HG02938 (cell line): ENCODE results near the gene R3HDM1.
A peak's percentile ranks its signal among the peaks of the same experiment; 100 is the strongest.
"Not testable (repeated sequence)": the region's sequence is repeated elsewhere in the genome, so short reads cannot be mapped to it uniquely, and the experiment has no call there.

Source experiments
- ATAC-seq: cut with Tn5 transposase; IDR thresholded peaks from one replicate; pipeline ENCODE4 v1.9.1; 2021; ENCODE audit warnings: mild to moderate bottlenecking, moderate library complexity; ENCODE audit not compliant: unreplicated experiment

The R3HDM1 gene

GRCh38 chr2:135701442-135701841, 170.2 kb downstream of the R3HDM1 start:
- no peak for ATAC-seq

GRCh38 chr2:135703300-135703699, 172.0 kb downstream of the R3HDM1 start:
- ATAC-seq = no peak

DNA sequence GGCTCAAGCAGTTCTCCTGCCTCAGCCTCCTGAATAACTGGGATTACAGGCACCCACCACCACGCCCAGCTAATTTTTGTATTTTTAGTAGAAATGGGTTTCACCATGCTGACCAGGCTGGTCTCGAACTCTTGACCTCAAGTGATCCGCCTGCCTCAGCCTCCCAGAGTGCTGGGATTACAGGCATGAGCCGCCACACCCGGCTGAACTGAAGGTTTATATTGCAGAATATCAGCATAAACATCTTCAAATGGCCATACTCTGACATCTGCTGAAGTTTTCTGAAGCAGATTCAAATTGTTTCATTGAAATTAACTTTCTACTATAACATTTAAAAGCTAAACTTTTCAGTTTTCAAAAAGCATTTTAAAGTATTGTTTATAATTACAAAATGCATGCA, 172.8 kb downstream of the R3HDM1 start:
- not testable (repeated sequence) for ATAC-seq

GRCh38 chr2:135708159-135708558, 176.9 kb downstream of the R3HDM1 start:
- ATAC-seq = no peak

- ATAC-seq = peak; percentile 68
These were observed 178.7 kb downstream of the R3HDM1 start for GRCh38 chr2:135709992-135710391.

DNA sequence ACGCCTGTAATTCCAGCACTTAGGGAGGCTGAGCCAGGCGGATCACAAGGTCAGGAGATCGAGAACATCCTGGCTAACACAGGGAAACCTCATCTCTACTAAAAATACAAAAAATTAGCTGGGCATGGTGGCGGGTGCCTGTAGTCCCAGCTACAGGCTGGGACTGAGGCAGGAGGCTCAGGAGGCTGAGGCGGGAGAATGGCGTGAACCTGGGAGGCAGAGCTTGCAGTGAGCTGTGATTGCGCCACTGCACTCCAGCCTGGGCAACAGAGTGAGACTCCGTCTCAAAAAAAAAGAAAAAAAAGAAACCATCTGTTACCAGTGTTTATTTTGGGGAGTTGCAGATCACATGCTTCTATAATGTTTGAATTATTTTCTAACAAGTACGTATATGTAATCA, 183.8 kb downstream of the R3HDM1 start:
- not testable (repeated sequence) for ATAC-seq

DNA sequence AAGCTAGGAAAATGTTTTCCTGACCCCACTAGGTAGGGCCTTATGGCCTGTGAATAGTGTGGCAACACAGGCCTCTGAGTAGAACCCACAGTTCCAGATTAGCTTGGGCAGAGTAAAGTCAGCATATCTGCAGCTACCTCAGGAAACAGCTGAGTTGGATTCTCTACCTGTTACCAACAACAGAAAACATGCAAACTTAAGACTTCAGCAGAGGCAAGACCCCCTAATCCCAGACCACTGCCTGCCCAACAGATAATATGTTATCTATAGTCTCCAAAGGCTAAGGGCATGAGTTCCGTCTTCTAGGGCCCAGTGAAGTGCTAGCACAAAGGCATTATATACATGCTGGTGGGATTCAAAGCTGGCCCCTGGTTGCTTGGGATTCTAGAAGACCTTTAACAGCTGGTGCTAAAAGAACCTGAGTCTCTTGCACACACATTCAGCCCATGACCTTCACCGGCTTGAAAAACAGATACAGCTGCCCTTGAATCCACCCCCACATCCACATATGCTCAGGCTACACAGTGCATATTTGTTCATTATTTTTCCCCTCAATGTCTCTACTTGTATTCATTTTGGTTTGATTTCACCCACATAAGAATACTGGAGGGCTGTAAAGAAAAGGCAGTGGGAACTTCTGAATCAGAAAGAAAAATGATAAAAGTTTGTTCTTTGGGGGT, 196.9 kb downstream of the R3HDM1 start:
- ATAC-seq = no peak

DNA sequence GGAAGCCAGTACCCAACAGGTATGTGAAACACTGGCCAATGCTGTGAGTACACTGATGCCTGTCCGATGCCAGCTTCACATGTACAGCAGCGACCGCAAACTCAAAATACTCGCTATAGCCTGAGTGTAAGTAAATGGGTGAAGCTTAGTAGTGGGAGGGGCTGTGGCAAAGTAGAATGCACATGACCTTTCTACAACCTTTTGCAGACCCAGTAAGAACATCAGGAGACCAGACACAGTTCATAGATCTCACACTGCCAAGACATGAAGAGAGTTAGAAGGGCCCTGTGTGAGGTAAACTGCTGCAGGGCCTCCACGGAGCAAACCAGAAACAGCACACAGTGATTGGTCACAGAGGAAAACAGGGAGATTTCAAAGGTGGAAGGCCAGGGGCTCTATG, 201.3 kb downstream of the R3HDM1 start:
- ATAC-seq = no peak

DNA sequence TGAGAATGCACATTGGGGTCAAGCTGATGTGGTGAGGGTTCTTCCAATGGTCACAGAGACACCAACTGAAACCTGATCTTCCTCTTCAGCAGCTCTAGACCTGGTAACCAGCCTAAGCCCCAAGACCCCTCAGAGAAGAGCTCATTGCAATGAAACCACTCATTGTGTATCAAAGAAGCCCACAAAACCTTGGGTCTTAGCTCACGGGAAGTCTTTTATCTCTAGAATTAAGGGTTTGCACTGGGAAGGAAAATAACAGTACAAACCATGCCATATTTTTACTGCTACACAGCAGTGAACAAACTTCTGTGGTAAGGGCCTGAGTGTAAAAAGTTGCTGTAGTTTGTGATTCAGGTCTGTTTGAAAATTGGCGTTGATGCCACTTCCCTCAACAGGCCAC, 201.8 kb downstream of the R3HDM1 start:
- no peak for ATAC-seq

DNA sequence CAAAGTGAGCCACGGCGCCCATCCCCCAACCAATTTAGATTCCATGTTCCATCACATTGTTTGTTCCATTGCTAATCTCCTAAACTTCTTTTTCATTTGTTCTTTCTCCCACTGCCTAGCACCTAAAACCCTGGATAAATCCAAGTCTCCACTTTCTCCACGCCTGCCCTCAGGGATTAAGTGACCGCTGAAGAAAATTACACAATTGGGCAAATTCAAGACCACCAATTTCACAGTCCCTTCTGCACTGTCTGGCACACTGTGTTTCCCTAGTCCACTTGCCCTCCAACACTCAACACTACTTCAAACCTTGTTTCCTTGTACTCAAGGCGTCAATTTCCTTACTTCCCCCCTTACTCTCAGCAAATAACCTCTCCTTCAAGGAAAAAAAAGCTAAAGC, 205.3 kb downstream of the R3HDM1 start:
- no peak for ATAC-seq

GRCh38 chr2:135740206-135740605, 208.9 kb downstream of the R3HDM1 start:
- no peak for ATAC-seq

GRCh38 chr2:135741043-135741394, 209.7 kb downstream of the R3HDM1 start:
- no peak for ATAC-seq

DNA sequence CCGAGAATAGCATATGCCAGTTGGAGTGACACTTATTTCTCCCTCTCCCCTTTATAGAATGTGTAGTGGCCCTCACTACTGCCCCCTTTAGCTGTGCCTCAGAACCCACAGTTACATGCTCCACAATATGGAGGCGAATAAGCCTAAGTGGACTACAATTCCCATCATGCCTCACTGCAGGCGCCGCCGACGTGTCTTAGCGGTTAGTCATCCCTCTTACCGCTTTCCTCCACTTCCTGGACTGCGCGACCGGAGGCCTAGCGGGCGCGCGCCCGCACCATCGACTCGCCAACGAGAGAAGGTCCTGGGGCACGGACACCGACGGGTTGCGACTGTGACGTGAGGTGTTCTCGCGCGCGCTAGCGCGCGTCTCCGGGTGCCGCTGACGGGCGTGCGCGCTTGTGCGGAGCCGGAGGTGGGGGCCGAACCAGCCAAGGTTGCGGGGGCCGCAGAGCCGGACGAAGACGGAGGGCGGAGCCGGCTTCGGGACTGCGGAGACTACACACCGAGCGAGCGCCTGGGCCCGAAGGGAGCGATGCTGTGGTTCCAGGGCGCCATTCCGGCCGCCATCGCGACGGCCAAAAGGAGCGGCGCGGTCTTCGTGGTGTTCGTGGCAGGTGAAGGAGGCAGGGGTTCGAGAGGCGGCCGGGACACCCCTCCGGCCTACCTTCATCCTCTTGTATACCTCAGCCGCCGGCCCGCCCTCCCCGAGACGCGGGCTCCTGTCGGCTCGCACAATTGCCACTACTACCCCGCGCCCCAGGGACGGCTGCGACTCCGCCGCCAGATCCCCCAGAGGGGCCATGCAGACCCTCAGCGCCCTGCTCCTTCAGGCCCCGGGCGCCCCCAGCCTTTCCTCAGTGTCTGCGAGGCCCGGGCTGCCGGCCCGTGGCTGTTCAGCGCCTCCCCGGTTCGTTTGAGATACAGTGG, 210.4 kb downstream of the R3HDM1 start, which contains the start of gene UBXN4:
UBXN4 (plus strand) TSS at position 461 of the 930 bp plus-strand sequence; CDS start at position 536, 75 bp downstream.
- ATAC-seq = peak; percentile 84

DNA sequence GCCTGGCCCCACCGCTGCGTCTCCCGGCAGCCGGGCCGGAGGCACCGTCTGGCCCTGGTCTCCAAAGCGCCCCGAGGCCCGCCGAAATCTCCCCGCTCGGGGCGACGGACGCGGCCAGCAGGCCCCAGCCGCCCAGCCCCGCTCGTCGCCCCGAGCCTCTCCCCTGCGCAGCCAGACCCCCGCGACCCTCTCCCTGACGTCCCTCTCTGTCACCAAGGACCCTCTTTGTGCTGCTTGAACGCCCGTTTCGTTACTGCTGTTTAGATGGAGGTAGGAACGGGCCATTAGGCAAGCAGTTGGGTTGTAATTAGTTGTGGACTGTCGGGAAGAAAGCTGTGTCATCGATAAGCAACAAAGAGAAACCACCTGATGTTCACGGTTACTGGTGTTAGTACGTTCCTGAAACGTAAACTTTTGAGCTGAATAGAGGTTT, 211.1 kb downstream of the R3HDM1 start:
- ATAC-seq = peak; percentile 24

DNA sequence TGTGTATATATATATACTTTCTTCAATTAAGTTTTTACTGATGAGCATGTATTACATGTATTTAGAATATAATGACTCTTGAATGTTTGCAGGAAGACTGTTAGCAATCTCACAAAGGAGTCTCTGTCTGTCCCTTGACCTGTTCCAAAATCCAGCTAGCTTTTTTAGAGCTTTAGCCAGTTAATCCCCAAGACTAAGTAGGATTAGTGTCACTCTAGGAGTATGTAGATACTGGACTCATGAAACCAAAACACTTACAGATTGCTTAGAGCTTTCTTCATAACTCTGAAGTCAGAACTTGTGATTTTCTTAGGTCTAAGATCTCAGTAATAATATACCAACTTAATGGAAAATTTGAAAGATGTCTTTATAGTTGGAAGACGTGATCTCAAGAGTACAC, 212.6 kb downstream of the R3HDM1 start:
- ATAC-seq = no peak

GRCh38 chr2:135744760-135745314, 213.6 kb downstream of the R3HDM1 start:
- ATAC-seq = no peak

GRCh38 chr2:135745545-135745944, 214.3 kb downstream of the R3HDM1 start:
- no peak for ATAC-seq

DNA sequence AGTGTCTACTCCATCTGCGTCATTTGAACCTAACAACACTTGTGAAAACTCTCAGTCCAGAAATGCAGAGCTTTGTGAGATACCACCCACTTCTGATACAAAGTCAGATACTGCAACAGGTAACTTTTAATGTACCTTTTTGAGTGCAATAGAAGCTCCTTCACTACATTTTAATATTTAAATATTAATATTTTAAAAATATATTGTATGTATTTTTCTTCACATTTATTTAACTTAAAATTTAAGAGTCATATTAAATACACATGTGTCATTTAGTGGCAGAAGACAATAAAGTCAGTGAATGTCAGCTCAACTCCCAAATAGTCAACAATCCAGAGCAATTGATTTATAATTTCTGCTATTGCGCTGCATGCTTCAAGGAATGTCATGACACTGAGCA, 224.3 kb downstream of the R3HDM1 start:
- no peak for ATAC-seq

DNA sequence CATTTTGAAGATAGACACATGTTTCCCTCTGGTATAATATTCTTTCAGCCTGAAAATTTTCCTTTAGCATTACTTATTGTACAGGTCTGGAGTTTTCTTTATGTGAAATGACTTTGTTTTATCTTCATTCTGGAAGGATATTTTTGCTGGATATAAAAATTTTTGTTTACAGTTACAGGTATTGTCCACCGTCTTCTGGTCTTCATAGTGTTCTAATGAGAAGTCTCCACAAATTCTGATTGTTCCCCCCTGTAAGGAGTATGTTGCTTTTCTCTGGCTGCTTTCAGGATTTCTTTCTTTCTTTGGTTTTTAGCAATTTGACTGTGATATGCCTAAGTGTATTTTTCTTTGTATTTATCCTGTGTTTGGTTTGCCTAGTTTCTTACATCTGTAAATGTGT, 225.4 kb downstream of the R3HDM1 start:
- ATAC-seq = no peak

DNA sequence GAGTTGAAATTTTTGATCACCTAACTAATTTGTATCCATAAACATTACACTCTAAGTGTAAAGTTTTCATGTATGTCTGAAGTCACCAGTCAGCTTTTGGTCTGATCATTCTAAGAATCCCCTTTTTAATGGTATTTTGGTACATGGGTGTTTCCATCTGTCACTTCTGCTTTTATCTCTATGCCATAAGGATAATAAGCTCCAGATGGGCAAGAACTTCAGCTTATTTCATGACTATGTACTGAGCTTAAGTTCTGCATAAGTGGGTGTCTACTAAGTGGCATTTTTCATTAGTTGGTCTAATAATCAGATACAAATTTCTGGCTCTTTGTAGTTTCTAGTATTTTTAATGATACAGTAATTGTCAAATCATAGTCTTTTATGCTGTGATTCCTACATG, 230.7 kb downstream of the R3HDM1 start:
- no peak for ATAC-seq

DNA sequence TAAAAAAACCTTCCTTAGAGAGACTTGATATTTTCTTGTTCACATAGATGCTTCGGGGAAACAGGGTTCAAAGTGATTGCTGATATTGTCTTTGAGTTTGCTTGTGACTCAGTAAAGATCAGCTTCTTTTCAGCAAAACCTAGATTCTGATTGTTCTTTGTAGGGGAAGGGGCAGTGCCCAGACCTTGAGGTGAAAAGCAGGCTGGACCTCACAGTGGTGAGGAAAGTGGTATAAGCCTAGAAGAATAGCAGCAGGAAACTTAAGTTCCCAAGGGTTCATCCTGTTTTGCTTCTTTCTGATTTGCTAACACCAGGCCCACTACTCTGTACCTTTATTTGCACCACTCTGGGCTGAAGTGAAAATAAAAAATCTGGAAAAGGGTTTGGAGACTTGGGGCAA, 231.2 kb downstream of the R3HDM1 start:
- ATAC-seq = no peak

DNA sequence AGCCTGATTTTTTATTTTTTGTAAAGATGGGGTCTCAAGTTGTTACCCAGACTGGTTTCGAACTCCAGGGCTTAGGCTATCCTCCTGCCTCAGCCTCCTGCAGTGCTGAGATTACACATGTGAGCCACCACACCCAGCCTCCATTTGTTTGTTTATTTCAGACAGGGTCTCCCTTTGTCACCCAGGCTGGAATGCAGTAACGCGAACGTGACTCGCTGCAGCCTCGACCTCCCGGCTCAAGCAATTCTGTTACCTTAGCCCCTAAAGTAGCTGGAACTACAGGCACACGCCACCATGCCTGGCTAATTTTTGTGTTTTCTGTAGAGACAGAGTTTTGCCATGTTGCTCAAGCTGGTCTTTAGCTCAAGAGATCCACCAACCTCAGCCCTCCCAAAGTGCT, 237.6 kb downstream of the R3HDM1 start:
- ATAC-seq = no peak
